Immature natural killer cell (primary cell): Measurements from ENCODE around the gene CDC45. TPM values are rescaled to one million over a fixed set of nuclear protein-coding genes. Genes with fewer than 3 reads are reported as not detected.

Experiments used
- DNase-seq, 3 donors: peaks; one replicate each; pipeline ENCODE4 v3.0.0; 2022; ENCODE audit warnings: mixed read lengths in 1 of 3
- H3K27ac Mint-ChIP-seq, 6 donors: one replicate each; pipeline ENCODE4 v1.8.0; 2020; ENCODE audit warnings: mixed read lengths in 6 of 6, mild to moderate bottlenecking in 5 of 6, inconsistent platforms in 4 of 6, moderate library complexity in 3 of 6
- H3K27me3 Mint-ChIP-seq, 3 donors: one replicate each; pipeline ENCODE4 v1.8.0; 2020 to 2021; ENCODE audit warnings: low read depth in 3 of 3, mild to moderate bottlenecking in 3 of 3, mixed read lengths in 3 of 3, moderate library complexity in 3 of 3, inconsistent platforms in 1 of 3
- H3K36me3 Mint-ChIP-seq, 3 donors: one replicate each; pipeline ENCODE4 v1.8.0; 2020; ENCODE audit warnings: mixed read lengths in 3 of 3, inconsistent platforms in 2 of 3, mild to moderate bottlenecking in 2 of 3
- H3K4me1 Mint-ChIP-seq, 2 donors: one replicate each; pipeline ENCODE4 v1.8.0; 2020; ENCODE audit warnings: inconsistent platforms in 2 of 2, mild to moderate bottlenecking in 2 of 2, mixed read lengths in 2 of 2, moderate library complexity in 1 of 2
- H3K4me3 Mint-ChIP-seq, 5 donors: one replicate each; pipeline ENCODE4 v1.8.0; 2020; ENCODE audit warnings: mild to moderate bottlenecking in 5 of 5, mixed read lengths in 5 of 5, inconsistent platforms in 3 of 5, moderate library complexity in 3 of 5
- H3K9me3 Mint-ChIP-seq, 6 donors: one replicate each; pipeline ENCODE4 v1.8.0; 2020; ENCODE audit warnings: mild to moderate bottlenecking in 6 of 6, mixed read lengths in 6 of 6, inconsistent platforms in 4 of 6, moderate library complexity in 3 of 6
- polyA plus RNA-seq, 3 donors: library from polyadenylated mRNA; unstranded; fragments of 300-500 nt; fragmentation: Illumina TruSeq; gene quantifications; one replicate each; pipeline ENCODE4 v1.2.3, GENCODE V29; 2021

CDC45 gene
- polyA plus RNA-seq, 3 donors from 2014 or later, result 3.1 to 3.5 TPM; not detected in 1

DNA sequence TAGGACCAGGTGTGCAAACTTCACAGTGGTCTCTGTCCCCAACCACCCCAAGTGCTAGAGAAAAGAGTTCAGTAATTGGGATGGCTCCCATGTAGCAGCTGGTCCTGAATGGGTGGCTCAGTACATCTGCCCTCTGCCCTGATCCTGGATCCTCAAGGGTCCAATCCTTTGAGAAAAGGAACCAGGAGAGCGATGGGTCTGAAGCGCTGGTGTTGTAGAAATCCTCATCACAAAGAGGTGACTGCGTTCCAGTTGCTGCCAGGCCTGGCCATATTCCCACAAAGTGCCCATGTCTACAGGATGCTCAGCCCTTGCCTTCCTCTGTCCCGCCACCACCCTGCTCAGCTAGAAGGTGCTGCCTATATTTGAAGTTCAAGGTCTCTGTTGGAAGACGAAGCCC is 26.0 kb upstream of the CDC45 start:
- Mint-ChIP-seq H3K4me3 (no peak overlapping the region), H3K4me1 (peaks cover 0 to under 1% of the 10 kb centered on the region in 2 donors), H3K9me3 (no peaks in the 10 kb centered on the region), H3K27me3 (peaks cover 0 to 5% (median 0%) of the 10 kb centered on the region in 3 donors), H3K36me3 (peaks cover 14 to 37% (median 17%) of the 10 kb centered on the region in 3 donors), H3K27ac (peak overlapping the region in 2 of 6 donors; percentile 67 to 69)
- DNase-seq, result no peak

DNA sequence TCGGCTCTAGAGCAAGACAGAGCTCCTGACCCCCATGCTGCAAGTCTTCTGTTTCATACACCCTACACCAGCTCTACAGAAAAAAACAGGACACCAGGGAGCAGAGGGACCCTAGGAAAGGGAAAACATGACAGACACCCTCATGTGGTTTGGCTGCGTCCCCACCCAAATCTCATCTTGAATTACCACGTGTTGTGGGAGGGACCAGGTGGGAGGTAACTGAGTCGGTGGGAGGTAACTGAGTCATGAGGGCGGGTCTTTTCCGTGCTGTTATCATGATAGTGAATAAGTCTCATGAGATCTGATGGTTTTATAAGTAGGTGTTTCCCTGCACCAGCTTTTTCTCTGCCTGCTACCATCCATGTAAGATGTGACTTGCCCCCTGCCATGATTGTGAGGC is 25.6 kb upstream of the CDC45 start:
- DNase-seq, result no peak
- H3K4me1 Mint-ChIP-seq, result no peaks in the 10 kb centered on the region
- H3K4me3 Mint-ChIP-seq, result no peak overlapping the region
- H3K9me3 Mint-ChIP-seq, result no peaks in the 10 kb centered on the region
- H3K27ac Mint-ChIP-seq, result peak overlapping the region in 2 of 6 donors; percentile 56 to 69
- H3K27me3 Mint-ChIP-seq, result peaks cover 0 to 5% (median 0%) of the 10 kb centered on the region in 3 donors
- H3K36me3 Mint-ChIP-seq, result peaks cover 14 to 37% (median 17%) of the 10 kb centered on the region in 3 donors

DNA sequence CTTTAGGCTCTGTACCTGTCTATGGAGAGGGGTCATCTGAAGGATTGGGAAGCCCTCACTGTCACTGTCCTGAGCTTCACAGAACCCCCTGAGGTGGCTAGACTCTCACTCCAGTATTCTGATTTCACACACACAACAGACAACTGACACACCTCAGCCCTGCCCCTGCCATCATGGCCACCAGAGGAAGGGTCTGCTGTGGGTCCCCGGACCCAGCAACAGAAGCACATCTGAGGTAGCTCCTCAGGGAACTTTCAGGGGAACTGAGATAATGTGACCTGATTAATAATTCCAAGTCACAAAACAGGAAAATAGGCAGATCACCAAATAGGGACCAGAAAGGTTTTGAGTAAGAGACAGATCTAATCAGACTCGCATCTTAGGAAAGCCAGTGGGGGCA is 24.7 kb upstream of the CDC45 start:
- no peak for DNase-seq
- H3K4me1 Mint-ChIP-seq, result no peaks in the 10 kb centered on the region
- no peaks in the 10 kb centered on the region for H3K9me3 Mint-ChIP-seq
- no peak overlapping the region for H3K27ac Mint-ChIP-seq
- peaks cover 15 to 39% (median 17%) of the 10 kb centered on the region in 3 donors for H3K36me3 Mint-ChIP-seq
- H3K4me3 Mint-ChIP-seq, result no peak overlapping the region
- H3K27me3 Mint-ChIP-seq, result peaks cover 0 to 5% (median 0%) of the 10 kb centered on the region in 3 donors

DNA sequence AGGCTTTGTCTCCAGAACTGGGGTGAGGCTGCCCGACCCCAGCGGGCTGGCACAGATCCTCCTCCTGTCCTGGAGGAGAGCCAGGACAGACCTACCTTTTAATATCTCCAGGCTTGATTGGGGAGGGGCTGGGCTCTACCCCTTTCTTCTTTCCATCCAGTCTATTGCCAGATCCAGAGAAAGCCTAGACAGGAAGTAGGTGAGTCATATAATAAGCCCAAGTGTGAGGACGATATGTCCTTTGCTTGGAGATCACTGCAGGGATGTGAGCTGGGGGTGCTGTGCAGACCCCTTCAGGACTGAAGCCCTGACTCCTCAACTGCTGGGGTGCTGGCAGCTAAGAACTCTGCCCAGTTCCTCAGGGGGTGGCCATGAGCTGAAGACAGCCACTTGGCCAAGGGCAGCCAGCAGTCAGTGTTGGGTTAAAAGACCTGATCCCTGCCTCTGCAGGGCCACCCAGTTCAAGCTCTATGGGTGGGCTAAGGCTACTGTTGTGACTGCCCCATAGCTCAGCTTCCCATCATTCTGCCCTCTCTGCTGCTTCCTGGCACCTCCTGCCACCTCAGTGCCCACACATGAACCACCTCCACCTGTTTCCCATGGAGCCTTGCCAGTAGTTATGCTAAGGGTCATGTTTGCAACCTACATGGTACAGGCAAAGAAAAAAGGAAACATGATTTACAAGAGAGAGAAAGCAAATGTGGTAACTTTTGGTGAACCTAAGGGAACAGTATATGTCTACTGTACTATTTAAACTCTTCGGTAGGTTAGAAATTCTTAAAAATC is 23.9 kb upstream of the CDC45 start:
- H3K4me1 Mint-ChIP-seq, result no peaks in the 10 kb centered on the region
- peak overlapping the region in 1 of 6 donors; percentile 48 for H3K27ac Mint-ChIP-seq
- no peak overlapping the region for H3K4me3 Mint-ChIP-seq
- no peak for DNase-seq
- H3K27me3 Mint-ChIP-seq, result peaks cover 0 to 5% (median 0%) of the 10 kb centered on the region in 3 donors
- H3K36me3 Mint-ChIP-seq, result peaks cover 17 to 39% (median 17%) of the 10 kb centered on the region in 3 donors
- H3K9me3 Mint-ChIP-seq, result no peaks in the 10 kb centered on the region

DNA sequence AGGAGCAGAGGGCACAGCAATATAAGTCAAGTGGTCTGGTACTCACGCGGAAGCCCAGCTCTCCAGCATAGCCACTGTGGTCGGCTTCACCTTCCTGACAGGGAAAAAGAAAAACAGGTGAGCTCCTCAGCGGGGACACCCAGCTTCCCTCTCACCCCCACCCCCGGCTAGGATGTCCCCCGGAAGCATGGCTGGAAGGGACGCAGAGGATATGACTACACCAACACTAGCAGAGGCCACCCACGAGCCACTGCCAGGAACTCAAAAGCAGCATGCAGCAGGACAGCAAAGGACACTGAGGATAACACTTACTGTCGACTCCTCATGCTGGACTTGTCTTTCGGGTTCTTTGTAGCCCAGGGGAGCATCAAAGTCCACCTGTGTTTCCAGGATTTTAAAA is 23.2 kb upstream of the CDC45 start:
- no peaks in the 10 kb centered on the region for H3K4me1 Mint-ChIP-seq
- no peaks in the 10 kb centered on the region for H3K9me3 Mint-ChIP-seq
- H3K27ac Mint-ChIP-seq, result peak overlapping the region in 2 of 6 donors; percentile 46 to 48
- DNase-seq, result no peak
- peaks cover 0 to 3% (median 0%) of the 10 kb centered on the region in 3 donors for H3K27me3 Mint-ChIP-seq
- no peak overlapping the region for H3K4me3 Mint-ChIP-seq
- H3K36me3 Mint-ChIP-seq, result peaks cover 17 to 41% (median 22%) of the 10 kb centered on the region in 3 donors

DNA sequence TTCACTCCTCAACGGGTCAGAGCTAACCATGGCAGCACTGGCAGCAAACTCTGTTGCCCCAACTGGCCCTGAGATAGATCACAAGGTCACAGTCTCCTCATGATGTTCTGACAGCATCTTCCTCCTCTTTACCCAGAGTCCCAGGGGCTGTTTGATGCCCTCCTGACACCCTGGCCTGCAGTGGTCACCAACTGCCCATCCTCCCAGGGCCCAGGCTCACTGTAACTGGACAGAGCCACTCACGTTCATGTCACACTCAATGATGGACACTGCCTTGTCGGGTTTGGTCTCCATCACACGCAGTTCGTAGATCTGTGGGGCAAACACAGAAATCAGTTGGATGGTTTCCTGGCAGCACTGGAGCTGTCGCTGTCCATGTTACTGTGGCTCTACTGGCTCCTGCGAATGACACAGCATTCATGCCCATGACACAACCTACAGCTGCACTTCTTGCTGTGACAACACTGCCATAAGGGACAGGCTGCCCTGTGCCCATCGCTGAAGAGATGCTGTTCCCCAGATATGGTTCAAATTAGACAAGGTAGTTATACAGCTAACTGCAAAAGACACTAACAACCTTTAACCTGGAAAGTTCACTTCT is 21.8 kb upstream of the CDC45 start:
- Mint-ChIP-seq H3K9me3 (no peaks in the 10 kb centered on the region), H3K4me1 (no peaks in the 10 kb centered on the region), H3K27ac (no peak overlapping the region), H3K27me3 (peaks cover 0 to 3% (median 0%) of the 10 kb centered on the region in 3 donors), H3K36me3 (peaks cover 13 to 42% (median 21%) of the 10 kb centered on the region in 3 donors), H3K4me3 (no peak overlapping the region)
- no peak for DNase-seq

DNA sequence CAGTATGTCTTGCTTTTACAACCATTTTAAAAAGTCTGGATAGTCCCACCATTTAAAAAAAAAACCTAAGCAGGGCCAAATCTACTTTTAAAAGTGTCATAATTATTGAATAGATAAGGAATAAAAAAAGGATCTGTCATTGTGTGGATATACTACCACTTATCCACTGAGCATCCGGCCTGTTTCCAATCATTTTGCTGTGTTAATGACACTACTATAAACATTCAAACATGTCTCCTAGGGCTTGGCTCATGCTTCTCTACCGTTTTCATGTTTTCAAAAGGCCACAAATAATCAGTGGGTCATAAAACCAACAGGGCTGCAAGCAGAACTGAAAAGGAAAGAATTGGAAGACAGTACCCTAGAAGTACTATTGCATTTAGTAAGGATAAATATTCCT is 19.7 kb upstream of the CDC45 start:
- Mint-ChIP-seq H3K36me3 (peaks cover 17 to 41% (median 17%) of the 10 kb centered on the region in 3 donors), H3K4me1 (peaks cover 0 to 1% of the 10 kb centered on the region in 2 donors), H3K9me3 (no peaks in the 10 kb centered on the region), H3K4me3 (no peak overlapping the region), H3K27me3 (peaks cover 0 to 3% (median 2%) of the 10 kb centered on the region in 3 donors), H3K27ac (no peak overlapping the region)
- no peak for DNase-seq

DNA sequence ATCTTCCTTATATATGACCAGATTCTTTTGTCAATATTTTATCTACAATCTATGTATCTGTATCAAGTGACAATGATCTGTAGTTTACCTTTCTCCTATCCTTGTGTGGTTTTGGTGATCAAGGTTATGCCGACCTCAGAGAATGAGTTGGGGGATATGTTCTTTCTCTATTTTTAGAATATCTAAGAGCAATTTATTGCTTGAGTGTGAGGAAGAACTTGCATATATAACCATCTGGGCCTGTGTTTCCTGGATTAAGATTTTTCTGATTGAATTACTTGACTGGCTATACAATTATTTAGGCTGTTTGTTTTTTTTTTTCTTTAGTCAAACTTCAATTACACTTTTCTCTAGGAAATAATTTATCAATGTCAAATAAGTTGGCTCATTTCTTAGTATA is 18.2 kb upstream of the CDC45 start:
- no peak overlapping the region for H3K4me3 Mint-ChIP-seq
- peaks cover 0 to 1% of the 10 kb centered on the region in 2 donors for H3K4me1 Mint-ChIP-seq
- H3K9me3 Mint-ChIP-seq, result no peaks in the 10 kb centered on the region
- peaks cover 18 to 41% (median 23%) of the 10 kb centered on the region in 3 donors for H3K36me3 Mint-ChIP-seq
- H3K27ac Mint-ChIP-seq, result no peak overlapping the region
- H3K27me3 Mint-ChIP-seq, result peaks cover 0 to 2% (median 2%) of the 10 kb centered on the region in 3 donors
- no peak for DNase-seq

DNA sequence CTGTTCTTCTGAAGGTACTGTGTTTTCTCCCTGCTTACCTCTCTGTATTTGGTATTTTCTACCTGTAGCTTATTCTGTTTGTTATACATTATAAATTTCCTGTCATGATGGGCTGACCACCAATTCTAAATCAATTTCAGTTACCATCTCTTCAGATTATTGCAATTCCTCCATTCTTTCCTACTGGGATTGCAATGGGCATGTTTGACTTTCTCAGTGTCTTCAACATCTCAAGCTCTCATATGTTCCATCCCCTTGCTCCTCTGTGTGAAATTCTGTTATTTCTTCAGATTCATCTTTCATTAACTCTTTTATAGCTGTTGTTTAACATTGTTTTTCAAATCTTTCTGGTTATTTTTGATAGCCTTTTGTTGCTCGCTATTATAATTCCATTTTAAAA is 16.7 kb upstream of the CDC45 start:
- no peaks in the 10 kb centered on the region for H3K9me3 Mint-ChIP-seq
- H3K36me3 Mint-ChIP-seq, result peaks cover 13 to 44% (median 22%) of the 10 kb centered on the region in 3 donors
- H3K27me3 Mint-ChIP-seq, result peaks cover 0 to 5% (median 2%) of the 10 kb centered on the region in 3 donors
- H3K27ac Mint-ChIP-seq, result peak overlapping the region in 1 of 6 donors; percentile 10
- H3K4me3 Mint-ChIP-seq, result no peak overlapping the region
- peaks cover 0 to 1% of the 10 kb centered on the region in 2 donors for H3K4me1 Mint-ChIP-seq
- DNase-seq, result no peak

DNA sequence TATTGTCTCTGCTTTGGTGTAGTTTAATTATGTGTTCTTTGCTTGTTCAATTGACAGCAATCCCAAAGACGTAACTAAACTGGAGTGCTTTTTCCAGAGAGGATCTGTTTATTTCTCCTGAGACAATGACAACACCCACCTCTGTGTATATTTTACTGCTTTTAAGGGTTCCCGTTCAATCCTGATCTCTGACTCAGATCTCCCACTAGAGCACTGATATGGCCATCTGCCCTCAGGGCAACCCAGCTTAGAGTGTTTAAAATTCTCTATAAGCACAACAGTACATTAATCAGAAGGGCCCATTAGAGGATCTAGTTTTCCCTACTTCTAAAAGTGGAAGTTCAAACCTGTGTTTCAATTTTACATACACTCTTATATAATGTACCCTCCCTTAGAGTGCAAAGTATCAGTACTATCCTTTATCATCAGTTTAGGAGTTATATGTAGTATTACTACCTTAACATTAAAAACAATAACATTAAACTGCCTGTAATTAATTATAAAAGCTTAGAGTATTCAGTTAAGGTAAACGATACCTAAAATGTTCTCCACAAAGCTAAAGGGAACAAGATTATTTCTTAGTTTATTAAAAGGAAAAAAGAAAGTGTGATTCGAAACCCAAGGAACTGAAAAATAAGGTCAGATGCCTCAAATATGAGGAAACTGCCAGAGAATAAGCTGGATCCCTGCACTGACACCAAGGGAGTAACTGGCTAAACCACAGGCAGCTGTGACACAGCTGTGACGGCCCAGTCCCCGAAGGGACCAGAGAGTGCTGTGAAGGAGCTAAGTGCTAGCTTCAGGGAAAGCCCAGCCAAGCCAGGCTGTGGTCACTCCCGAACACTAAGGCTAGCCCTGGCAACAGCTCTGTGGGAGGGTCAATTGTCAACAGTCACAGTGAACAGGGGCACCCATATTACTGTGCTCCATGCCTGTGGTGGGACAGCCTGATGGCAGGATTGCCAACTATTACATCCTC is 15.9 kb upstream of the CDC45 start:
- Mint-ChIP-seq H3K4me3 (no peak overlapping the region), H3K36me3 (peaks cover 13 to 49% (median 22%) of the 10 kb centered on the region in 3 donors), H3K27ac (no peak overlapping the region), H3K4me1 (peaks cover 0 to 1% of the 10 kb centered on the region in 2 donors), H3K27me3 (peaks cover 0 to 6% (median 0%) of the 10 kb centered on the region in 3 donors), H3K9me3 (no peaks in the 10 kb centered on the region)
- no peak for DNase-seq

DNA sequence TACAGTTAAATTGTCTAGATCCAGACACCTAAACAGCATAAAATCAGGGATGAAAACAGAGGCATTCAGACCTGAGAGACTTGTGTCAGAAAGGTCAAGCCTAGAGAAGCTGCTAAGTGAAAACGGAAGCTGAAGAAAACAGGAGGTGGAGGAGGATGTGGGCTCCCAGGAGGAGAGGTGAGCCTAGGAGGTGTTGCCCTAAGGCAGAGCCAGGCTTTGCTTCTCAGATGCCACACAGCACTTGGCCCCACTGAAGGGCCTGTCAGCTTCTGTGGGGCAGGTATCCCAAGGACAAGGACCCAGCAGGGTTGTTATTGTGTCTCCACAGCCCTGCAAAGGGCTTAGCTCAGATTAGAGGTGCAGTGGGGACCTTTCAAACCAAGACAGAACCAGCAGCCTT is 15.2 kb upstream of the CDC45 start:
- H3K27ac Mint-ChIP-seq, result no peak overlapping the region
- peaks cover 17 to 53% (median 27%) of the 10 kb centered on the region in 3 donors for H3K36me3 Mint-ChIP-seq
- peaks cover 0 to 1% of the 10 kb centered on the region in 2 donors for H3K4me1 Mint-ChIP-seq
- H3K9me3 Mint-ChIP-seq, result no peaks in the 10 kb centered on the region
- no peak for DNase-seq
- no peak overlapping the region for H3K4me3 Mint-ChIP-seq
- peaks cover 0 to 6% (median 0%) of the 10 kb centered on the region in 3 donors for H3K27me3 Mint-ChIP-seq

DNA sequence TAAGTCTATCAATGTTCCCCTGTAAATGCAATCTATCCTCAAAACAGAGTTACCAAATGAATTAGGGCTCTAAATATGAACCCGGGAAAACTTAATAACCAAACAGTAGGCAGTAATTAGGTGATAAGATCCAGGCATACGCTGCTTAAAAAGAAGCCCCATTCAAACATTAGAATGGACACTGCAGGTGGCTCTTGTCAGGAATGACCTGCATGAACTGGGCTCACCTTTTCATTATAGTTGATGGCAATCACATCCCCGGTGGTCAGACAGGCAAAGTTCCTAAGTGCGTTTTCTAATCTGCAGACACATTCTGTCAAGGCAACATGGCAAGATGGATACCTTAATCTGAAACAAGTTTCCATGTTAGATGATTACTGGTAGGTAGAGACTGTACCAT is 14.7 kb upstream of the CDC45 start:
- Mint-ChIP-seq H3K4me3 (no peak overlapping the region), H3K36me3 (peaks cover 16 to 54% (median 27%) of the 10 kb centered on the region in 3 donors), H3K27me3 (peaks cover 0 to 8% (median 0%) of the 10 kb centered on the region in 3 donors), H3K27ac (peak overlapping the region in 1 of 6 donors; percentile 5), H3K9me3 (no peaks in the 10 kb centered on the region), H3K4me1 (peaks cover 0 to 1% of the 10 kb centered on the region in 2 donors)
- DNase-seq, result no peak

DNA sequence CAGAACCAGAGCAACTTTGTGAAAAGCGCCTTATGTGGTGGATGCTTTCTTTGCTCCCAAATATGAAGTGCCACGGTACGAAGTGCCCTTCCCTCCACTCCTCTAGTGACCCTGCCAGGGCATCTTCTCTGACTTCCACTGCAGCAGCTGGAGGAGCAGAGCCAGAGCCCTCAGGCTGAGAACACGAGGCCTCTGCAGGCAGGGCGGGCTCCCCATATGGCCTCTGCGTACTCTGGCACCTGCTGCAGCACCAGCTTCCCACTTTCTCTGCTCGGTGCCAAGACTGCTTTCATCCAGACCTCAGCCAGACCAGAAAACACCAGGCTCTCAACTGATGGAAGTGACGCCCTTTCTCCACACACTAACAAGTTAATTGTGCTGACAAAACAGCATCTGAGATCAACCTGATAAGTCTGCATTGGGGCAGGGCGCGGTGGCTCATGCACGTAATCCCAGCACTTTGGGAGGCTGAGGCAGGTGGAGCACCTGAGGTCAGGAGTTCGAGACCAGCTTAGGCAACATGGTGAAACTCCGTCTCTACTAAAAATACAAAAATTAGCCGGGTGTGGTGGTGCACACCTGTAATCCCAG is 13.5 kb upstream of the CDC45 start:
- peak overlapping the region in 1 of 6 donors; percentile 17 for H3K27ac Mint-ChIP-seq
- H3K4me1 Mint-ChIP-seq, result peaks cover 0 to 1% of the 10 kb centered on the region in 2 donors
- H3K4me3 Mint-ChIP-seq, result no peak overlapping the region
- H3K36me3 Mint-ChIP-seq, result peaks cover 13 to 55% (median 25%) of the 10 kb centered on the region in 3 donors
- no peak for DNase-seq
- H3K27me3 Mint-ChIP-seq, result peaks cover 0 to 9% (median 0%) of the 10 kb centered on the region in 3 donors
- no peaks in the 10 kb centered on the region for H3K9me3 Mint-ChIP-seq
